ENCODE data around the gene RPL27A.

RPL27A gene

GRCh38 chr11:8732748-8733241, 50.2 kb downstream of the RPL27A start:
- in situ Hi-C loops (cut with HindIII; ENCODE audit: low pct_ligation_motif_present, low pct_unique_long_range_greater_than_20kb, low sequenced_read_pairs) = no loop called here
- DNase-seq = peak; percentile 38

- in situ Hi-C loops (cut with HindIII; ENCODE audit: low pct_ligation_motif_present, low pct_unique_long_range_greater_than_20kb, low sequenced_read_pairs) = no loop called here
- DNase-seq = no peak
Measured at GRCh38 chr11:8733852-8734251, 51.3 kb downstream of the RPL27A start.

- no peak for DNase-seq
- in situ Hi-C loops (cut with HindIII; ENCODE audit: low pct_ligation_motif_present, low pct_unique_long_range_greater_than_20kb, low sequenced_read_pairs) = no loop called here
Measured at GRCh38 chr11:8735094-8735493, 52.5 kb downstream of the RPL27A start.

GRCh38 chr11:8739309-8739793, 56.8 kb downstream of the RPL27A start:
- DNase-seq = no peak
- in situ Hi-C loops (cut with HindIII; ENCODE audit: low pct_ligation_motif_present, low pct_unique_long_range_greater_than_20kb, low sequenced_read_pairs) = no loop called here

Data from ACHN (cell line).